IMR-90 (cell line): ENCODE results near the gene RECQL5. TPM values are rescaled to one million over a fixed set of nuclear protein-coding genes. Genes with fewer than 3 reads are reported as not detected.

Source experiments
- ATAC-seq: fragments of 200-7000 bp; cut with Tn5 transposase; 2 replicates; pipeline ENCODE4 v1.9.1; 2020; ENCODE audit warnings: low read depth, mild to moderate bottlenecking, moderate library complexity
- BruUV-seq: library from RNA; stranded (reverse); fragments of 400-500 nt; replicated peaks from 2 replicates; lab custom pipeline; 2021; lab: Mats Ljungman, UMichigan
- CTCF ChIA-PET: fragments of 300-600 bp; formaldehyde crosslinking; extraction: SDS; loops from one replicate; lab custom pipeline; 2021; ENCODE audit warnings: antibody characterized with exemption; lab: Yijun Ruan, JAX
- POLR2A ChIA-PET: fragments of 300-600 bp; sonication (Branson Sonifier 250); formaldehyde crosslinking; loops from one replicate; lab custom pipeline; 2022; ENCODE audit warnings: antibody characterized with exemption; ENCODE audit not compliant: unreplicated experiment; lab: Charles Lee
- DNase-seq: peaks from one replicate; pipeline ENCODE4 v3.0.0; 2013
- H2AFZ ChIP-seq: replicated peaks from 2 replicates; pipeline ENCODE3; 2013; ENCODE audit warnings: low read length, mild to moderate bottlenecking; ENCODE audit not compliant: poor library complexity
- H2AK5ac ChIP-seq: 2 replicates; pipeline ENCODE4 v1.6.1; 2013; ENCODE audit warnings: low read depth, low read length, inconsistent platforms
- H2AK9ac ChIP-seq: replicated peaks from 2 replicates; pipeline ENCODE3; 2013; ENCODE audit warnings: mild to moderate bottlenecking, low read depth, low read length, moderate library complexity; ENCODE audit not compliant: poor library complexity
- H2BK120ac ChIP-seq: 2 replicates; pipeline ENCODE4 v1.6.1; 2013; ENCODE audit warnings: low read depth, low read length, inconsistent platforms
- H2BK15ac ChIP-seq: 3 replicates; pipeline ENCODE4 v1.6.1; 2013; ENCODE audit warnings: low read depth, low read length, inconsistent platforms
- H2BK20ac ChIP-seq: 2 replicates; pipeline ENCODE4 v1.6.1; 2013; ENCODE audit warnings: low read depth, mild to moderate bottlenecking, inconsistent platforms, low read length, moderate library complexity
- H2BK5ac ChIP-seq: 2 replicates; pipeline ENCODE4 v1.6.1; 2013; ENCODE audit warnings: mild to moderate bottlenecking, low read depth, low read length, inconsistent platforms; ENCODE audit not compliant: poor library complexity, severe bottlenecking
- H3K14ac ChIP-seq: replicated peaks from 2 replicates; pipeline ENCODE4 v1.6.1; 2013; ENCODE audit warnings: low read depth, low read length, inconsistent platforms
- H3K18ac ChIP-seq: 2 replicates; pipeline ENCODE4 v1.6.1; 2013; ENCODE audit warnings: low read depth, low read length, control low read depth
- H3K23ac ChIP-seq: 2 replicates; pipeline ENCODE4 v1.6.1; 2013; ENCODE audit warnings: low read depth, low read length, inconsistent platforms
- H3K27ac ChIP-seq: 2 replicates; pipeline ENCODE4 v1.5.1; 2013; ENCODE audit warnings: mild to moderate bottlenecking, control low read depth, low read length; ENCODE audit not compliant: insufficient read depth
- H3K27me3 ChIP-seq: 2 replicates; pipeline ENCODE4 v1.6.1; 2013; ENCODE audit warnings: low read length; ENCODE audit not compliant: control insufficient read depth, insufficient read depth
- H3K36me3 ChIP-seq: 2 replicates; pipeline ENCODE4 v1.6.1; 2013; ENCODE audit warnings: low read length, mixed read lengths; ENCODE audit not compliant: control insufficient read depth, insufficient read depth
- H3K4ac ChIP-seq: 2 replicates; pipeline ENCODE4 v1.6.1; 2013; ENCODE audit warnings: low read depth, low read length, inconsistent platforms
- H3K4me1 ChIP-seq: 2 replicates; pipeline ENCODE4 v1.6.1; 2013; ENCODE audit warnings: low read length, mixed read lengths; ENCODE audit not compliant: control insufficient read depth, insufficient read depth
- H3K4me2 ChIP-seq: 2 replicates; pipeline ENCODE4 v1.6.1; 2013; ENCODE audit warnings: low read depth, mild to moderate bottlenecking, control low read depth, low read length, moderate library complexity
- H3K4me3 ChIP-seq: 2 replicates; pipeline ENCODE4 v1.5.1; 2013; ENCODE audit warnings: low read depth, mild to moderate bottlenecking, control low read depth, low read length, moderate library complexity; ENCODE audit not compliant: insufficient read depth
- H3K56ac ChIP-seq: 2 replicates; pipeline ENCODE4 v1.6.1; 2013; ENCODE audit warnings: low read length, inconsistent platforms; ENCODE audit not compliant: insufficient read depth; ENCODE audit errors: extremely low read depth
- H3K79me1 ChIP-seq, 2 experiments: 2 replicates each; pipeline ENCODE4 v1.6.1; 2013; ENCODE audit warnings: low read length in 2 of 2, inconsistent platforms in 1 of 2, low read depth in 1 of 2
- H3K9ac ChIP-seq: 2 replicates; pipeline ENCODE4 v1.6.1; 2013; ENCODE audit warnings: low read depth, low read length, control low read depth
- H3K9me1 ChIP-seq: 2 replicates; pipeline ENCODE4 v1.6.1; 2013; ENCODE audit warnings: low read length, inconsistent platforms; ENCODE audit not compliant: insufficient read depth
- H3K9me3 ChIP-seq: 2 replicates; pipeline ENCODE4 v1.6.1; 2013; ENCODE audit warnings: low read length; ENCODE audit not compliant: control insufficient read depth, insufficient read depth
- H4K20me1 ChIP-seq: 2 replicates; pipeline ENCODE4 v1.6.1; 2013; ENCODE audit warnings: low read length, inconsistent platforms; ENCODE audit not compliant: insufficient read depth
- H4K5ac ChIP-seq: 2 replicates; pipeline ENCODE4 v1.6.1; 2013; ENCODE audit warnings: mild to moderate bottlenecking, low read depth, low read length, control low read depth
- H4K8ac ChIP-seq, 2 experiments: 2 replicates each; pipeline ENCODE4 v1.6.1; 2013; ENCODE audit warnings: low read depth in 2 of 2, low read length in 2 of 2, control low read depth in 1 of 2, inconsistent platforms in 1 of 2
- H4K91ac ChIP-seq: 2 replicates; pipeline ENCODE4 v1.6.1; 2013; ENCODE audit warnings: low read depth, low read length, inconsistent platforms; ENCODE audit not compliant: insufficient read depth
- BHLHE40 ChIP-seq: fragments of 150-350 bp; IDR thresholded peaks from 2 replicates; pipeline ENCODE4 v1.6.1; 2016; ENCODE audit warnings: mild to moderate bottlenecking, low read depth, low read length
- CEBPB ChIP-seq: IDR thresholded peaks from 2 replicates; pipeline ENCODE4 v1.6.1; 2012; ENCODE audit warnings: low read depth, low read length, improper control_type of control experiment
- FOS ChIP-seq: fragments of 150-350 bp; IDR thresholded peaks from 2 replicates; pipeline ENCODE4 v1.6.1; 2016; ENCODE audit warnings: low read depth, low read length
- MAFK ChIP-seq: IDR thresholded peaks from 2 replicates; pipeline ENCODE4 v1.6.1; 2012; ENCODE audit warnings: low read depth, low read length, improper control_type of control experiment
- MAZ ChIP-seq: IDR thresholded peaks from 2 replicates; pipeline ENCODE4 v1.6.1; 2012; ENCODE audit warnings: low read depth, mild to moderate bottlenecking, low read length, improper control_type of control experiment, moderate library complexity, borderline replicate concordance
- MXI1 ChIP-seq: IDR thresholded peaks from 2 replicates; pipeline ENCODE4 v1.6.1; 2012; ENCODE audit warnings: low read depth, mild to moderate bottlenecking, low read length, moderate library complexity, borderline replicate concordance
- NFE2L2 ChIP-seq: fragments of 150-350 bp; IDR thresholded peaks from 2 replicates; pipeline ENCODE4 v1.6.1; 2016; ENCODE audit warnings: low read depth, mild to moderate bottlenecking, low read length
- POLR2A ChIP-seq: IDR thresholded peaks from 2 replicates; pipeline ENCODE4 v1.6.1; 2012; ENCODE audit warnings: mild to moderate bottlenecking, low read depth, low read length
- RAD21 ChIP-seq: IDR thresholded peaks from 2 replicates; pipeline ENCODE4 v1.6.1; 2012; ENCODE audit warnings: low read length, improper control_type of control experiment
- RCOR1 ChIP-seq: IDR thresholded peaks from 2 replicates; pipeline ENCODE4 v1.6.1; 2012; ENCODE audit warnings: mild to moderate bottlenecking, low read length, improper control_type of control experiment; ENCODE audit not compliant: insufficient replicate concordance
- RFX5 ChIP-seq: IDR thresholded peaks from 2 replicates; pipeline ENCODE4 v1.8.0; 2012; ENCODE audit warnings: low read depth, mild to moderate bottlenecking, low read length, moderate library complexity
- SMC3 ChIP-seq: fragments of 150-350 bp; IDR thresholded peaks from 2 replicates; pipeline ENCODE4 v1.6.1; 2016; ENCODE audit warnings: low read depth, mild to moderate bottlenecking, antibody characterized with exemption, low read length, moderate library complexity
- WGBS, 2 experiments: methylation state at CpG; one replicate each; pipeline versions ENCODE4 v1.1.5 to v1.1.7; 2013; ENCODE audit warnings: missing lambda C conversion rate in 2 of 2; ENCODE audit not compliant: insufficient read length in 1 of 2; ENCODE audit errors: extremely low coverage in 2 of 2; 5-methylcytosine and 5-hydroxymethylcytosine counted together
- dilution Hi-C: fragments of 300-500 bp; cut with HindIII; formaldehyde crosslinking; loops from one replicate; pipeline ENCODE4 v1.14.3; 2018; ENCODE audit warnings: low sequenced_read_pairs; ENCODE audit not compliant: unreplicated experiment
- in situ Hi-C: fragments of 300-500 bp; cut with MboI; formaldehyde crosslinking; loops from 3 replicates; pipeline ENCODE4 v1.14.3; 2019; ENCODE audit warnings: low sequenced_read_pairs, inconsistent platforms, mixed read lengths
- intact Hi-C: fragments of 100-400 bp; cut with micrococcal nuclease; formaldehyde crosslinking; loops from 2 replicates; pipeline ENCODE4 v1.10.0; 2022
- polyA plus RNA-seq, 3 experiments: library from polyadenylated mRNA; depleted of rRNA; stranded (reverse); fragments of >200 nt; gene quantifications; 2 replicates each; pipeline ENCODE4 v1.2.3, GENCODE V29; 2012; ENCODE audit warnings: low replicate concordance in 1 of 3
- total RNA-seq: library from RNA; depleted of rRNA; stranded (reverse); fragments of >200 nt; gene quantifications from 2 replicates; pipeline ENCODE4 v1.2.3, GENCODE V29; 2012
- TF ChIP-seq, protein P1 (sequence below): fragments of 150-350 bp; IDR thresholded peaks from 2 replicates; pipeline ENCODE4 v1.6.1; 2017; ENCODE audit warnings: mild to moderate bottlenecking, antibody characterized with exemption, low read length, low read depth
- TF ChIP-seq, protein P2 (sequence below): conservative IDR thresholded peaks from 2 replicates; pipeline ENCODE4 v1.5.1; 2012; ENCODE audit warnings: mild to moderate bottlenecking, low read depth, low read length, improper control_type of control experiment
- TF ChIP-seq, protein P3 (sequence below): fragments of 150-350 bp; IDR thresholded peaks from 2 replicates; pipeline ENCODE4 v1.6.1; 2016; ENCODE audit warnings: low read depth, mild to moderate bottlenecking, low read length, moderate library complexity, borderline replicate concordance

RECQL5 gene
- total and polyA plus RNA-seq, 2 of the 4 experiments (the other 2 are of a cell fraction): 7.3 to 23.7 TPM

DNA sequence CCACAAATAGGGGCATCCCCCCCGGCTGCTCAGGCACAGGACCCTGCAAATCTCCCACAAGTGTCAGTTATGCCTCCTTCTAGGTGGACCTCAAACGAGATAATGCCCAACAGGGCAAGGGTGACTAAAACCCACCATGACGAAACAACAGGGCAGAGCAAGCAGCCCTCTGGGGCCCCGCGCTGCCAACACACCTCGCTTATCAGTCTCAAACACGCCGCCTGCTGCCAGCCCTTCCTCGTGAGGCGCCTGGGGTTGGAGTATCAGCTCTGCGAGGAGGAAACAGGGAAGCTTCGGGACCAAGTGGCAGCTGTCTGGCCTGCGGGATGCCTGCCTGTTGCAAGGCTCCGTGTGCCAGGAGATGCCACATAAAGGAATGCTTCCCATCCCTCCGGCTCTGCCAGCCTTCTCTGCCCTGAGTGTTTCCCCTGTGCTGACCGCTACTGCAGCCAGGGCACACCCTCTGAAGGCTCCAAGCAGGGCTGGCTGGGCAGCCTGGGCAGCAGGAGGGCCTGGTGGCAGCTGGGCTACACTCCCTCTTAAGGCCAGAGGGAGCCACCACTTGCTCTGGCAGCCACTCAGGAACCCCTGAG, 31.2 kb downstream of the RECQL5 start:
- CTCF ChIA-PET: no interaction called here

More for the DNA sequence above, 31.2 kb downstream of the RECQL5 start:
- H3K9me1 ChIP-seq: no peaks in the 10 kb centered on the region
- H3K4me1 ChIP-seq: peaks cover 15% of the 10 kb centered on the region
- ATAC-seq: no peak
- no peak overlapping the region for H2AK5ac ChIP-seq
- in situ Hi-C loops (no loop called here), dilution Hi-C loops (no loop called here), intact Hi-C loops (no loop called here)
- H3K36me3 ChIP-seq: peaks cover 10% of the 10 kb centered on the region; the same call in 1 of the 2 replicates
- no peak overlapping the region for H3K4ac ChIP-seq
- H2BK15ac ChIP-seq: no peak overlapping the region
- peaks cover 9% of the 10 kb centered on the region for H4K20me1 ChIP-seq
- H2BK5ac ChIP-seq: no peak overlapping the region
- no peak overlapping the region for H3K18ac ChIP-seq
- no peaks in the 10 kb centered on the region for H3K27me3 ChIP-seq
- no peak overlapping the region for H4K5ac ChIP-seq
- no peaks in the 10 kb centered on the region for H3K9me3 ChIP-seq
- H2AK9ac ChIP-seq: no peak overlapping the region
- WGBS, 2 experiments: 78% methylated on average over 15 of the region's 16 CpGs; no CpG with 5 or more reads in 1 of the 2 experiments
- TF ChIP-seq, protein P1, sequence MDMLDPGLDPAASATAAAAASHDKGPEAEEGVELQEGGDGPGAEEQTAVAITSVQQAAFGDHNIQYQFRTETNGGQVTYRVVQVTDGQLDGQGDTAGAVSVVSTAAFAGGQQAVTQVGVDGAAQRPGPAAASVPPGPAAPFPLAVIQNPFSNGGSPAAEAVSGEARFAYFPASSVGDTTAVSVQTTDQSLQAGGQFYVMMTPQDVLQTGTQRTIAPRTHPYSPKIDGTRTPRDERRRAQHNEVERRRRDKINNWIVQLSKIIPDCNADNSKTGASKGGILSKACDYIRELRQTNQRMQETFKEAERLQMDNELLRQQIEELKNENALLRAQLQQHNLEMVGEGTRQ: no peak
- TF ChIP-seq MXI1 (no peak), POLR2A (no peak), RAD21 (no peak), RCOR1 (no peak), FOS (no peak), BHLHE40 (no peak), RFX5 (no peak), SMC3 (no peak), MAFK (no peak), CEBPB (no peak), NFE2L2 (no peak), MAZ (no peak)
- TF ChIP-seq, protein P2, sequence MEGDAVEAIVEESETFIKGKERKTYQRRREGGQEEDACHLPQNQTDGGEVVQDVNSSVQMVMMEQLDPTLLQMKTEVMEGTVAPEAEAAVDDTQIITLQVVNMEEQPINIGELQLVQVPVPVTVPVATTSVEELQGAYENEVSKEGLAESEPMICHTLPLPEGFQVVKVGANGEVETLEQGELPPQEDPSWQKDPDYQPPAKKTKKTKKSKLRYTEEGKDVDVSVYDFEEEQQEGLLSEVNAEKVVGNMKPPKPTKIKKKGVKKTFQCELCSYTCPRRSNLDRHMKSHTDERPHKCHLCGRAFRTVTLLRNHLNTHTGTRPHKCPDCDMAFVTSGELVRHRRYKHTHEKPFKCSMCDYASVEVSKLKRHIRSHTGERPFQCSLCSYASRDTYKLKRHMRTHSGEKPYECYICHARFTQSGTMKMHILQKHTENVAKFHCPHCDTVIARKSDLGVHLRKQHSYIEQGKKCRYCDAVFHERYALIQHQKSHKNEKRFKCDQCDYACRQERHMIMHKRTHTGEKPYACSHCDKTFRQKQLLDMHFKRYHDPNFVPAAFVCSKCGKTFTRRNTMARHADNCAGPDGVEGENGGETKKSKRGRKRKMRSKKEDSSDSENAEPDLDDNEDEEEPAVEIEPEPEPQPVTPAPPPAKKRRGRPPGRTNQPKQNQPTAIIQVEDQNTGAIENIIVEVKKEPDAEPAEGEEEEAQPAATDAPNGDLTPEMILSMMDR: no peak
- TF ChIP-seq, protein P3, sequence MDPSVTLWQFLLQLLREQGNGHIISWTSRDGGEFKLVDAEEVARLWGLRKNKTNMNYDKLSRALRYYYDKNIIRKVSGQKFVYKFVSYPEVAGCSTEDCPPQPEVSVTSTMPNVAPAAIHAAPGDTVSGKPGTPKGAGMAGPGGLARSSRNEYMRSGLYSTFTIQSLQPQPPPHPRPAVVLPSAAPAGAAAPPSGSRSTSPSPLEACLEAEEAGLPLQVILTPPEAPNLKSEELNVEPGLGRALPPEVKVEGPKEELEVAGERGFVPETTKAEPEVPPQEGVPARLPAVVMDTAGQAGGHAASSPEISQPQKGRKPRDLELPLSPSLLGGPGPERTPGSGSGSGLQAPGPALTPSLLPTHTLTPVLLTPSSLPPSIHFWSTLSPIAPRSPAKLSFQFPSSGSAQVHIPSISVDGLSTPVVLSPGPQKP: no peak
- H2BK20ac ChIP-seq: no peak overlapping the region
- H3K27ac ChIP-seq: no peak overlapping the region
- H4K8ac ChIP-seq: no peak overlapping the region
- H2AFZ ChIP-seq: no peak overlapping the region
- H4K91ac ChIP-seq: no peak overlapping the region
- H3K4me2 ChIP-seq: no peak overlapping the region
- DNase-seq: no peak
- no peak overlapping the region for H3K4me3 ChIP-seq
- no peak overlapping the region for H3K56ac ChIP-seq
- no peak overlapping the region for H3K23ac ChIP-seq
- no TSS peak for BruUV-seq
- peaks cover 0 to 3% of the 10 kb centered on the region in 2 experiments; a peak in 1 of 4 replicates for H3K79me1 ChIP-seq
- no peak overlapping the region for H2BK120ac ChIP-seq
- POLR2A ChIA-PET: no interaction called here
- no peak overlapping the region for H3K9ac ChIP-seq
- H3K14ac ChIP-seq: no peak overlapping the region
